ENCODE measurements around the gene C18orf63.

C18orf63 gene

DNA sequence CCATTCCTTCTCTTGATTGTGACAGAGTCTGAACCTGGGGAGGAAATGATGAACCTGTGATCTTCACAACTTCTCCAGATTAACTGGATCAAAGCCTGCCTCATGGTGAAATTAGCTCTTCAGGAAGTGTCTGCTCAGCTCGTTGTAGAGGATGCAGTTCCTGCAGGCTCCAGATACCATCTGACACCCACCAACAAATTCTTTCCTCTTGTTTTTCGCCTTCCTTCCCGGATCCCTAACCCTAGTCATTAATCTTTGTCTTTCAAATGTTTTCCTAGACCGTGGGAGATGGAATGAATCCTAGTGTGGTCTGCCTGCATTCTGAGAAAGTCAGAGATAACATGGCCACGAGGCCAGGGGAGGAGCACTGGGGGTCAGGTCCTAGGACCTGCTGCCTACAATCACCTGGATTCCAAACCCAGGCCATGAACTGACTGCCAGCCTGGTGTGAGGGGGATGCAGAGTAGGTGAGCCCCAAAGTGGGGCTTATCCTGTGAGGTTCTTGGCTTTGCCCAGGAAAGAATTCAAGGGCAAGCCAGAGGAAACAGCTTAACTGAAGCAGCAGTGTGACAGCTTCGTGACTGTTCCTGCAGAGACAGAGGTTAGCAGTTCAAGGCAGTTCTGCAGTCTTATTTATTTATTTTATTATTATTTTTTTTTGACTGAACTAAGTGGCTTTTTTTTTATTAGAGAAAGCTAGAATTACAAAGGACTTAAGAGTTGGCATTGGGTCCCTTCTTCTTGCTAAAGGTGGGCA lies 73.7 kb downstream of the C18orf63 start:
- FAIRE-seq (peak; percentile 51), DNase-seq (ENCODE audit: insufficient read length, low spot score) (no peak)
- TF ChIP-seq, protein P1, sequence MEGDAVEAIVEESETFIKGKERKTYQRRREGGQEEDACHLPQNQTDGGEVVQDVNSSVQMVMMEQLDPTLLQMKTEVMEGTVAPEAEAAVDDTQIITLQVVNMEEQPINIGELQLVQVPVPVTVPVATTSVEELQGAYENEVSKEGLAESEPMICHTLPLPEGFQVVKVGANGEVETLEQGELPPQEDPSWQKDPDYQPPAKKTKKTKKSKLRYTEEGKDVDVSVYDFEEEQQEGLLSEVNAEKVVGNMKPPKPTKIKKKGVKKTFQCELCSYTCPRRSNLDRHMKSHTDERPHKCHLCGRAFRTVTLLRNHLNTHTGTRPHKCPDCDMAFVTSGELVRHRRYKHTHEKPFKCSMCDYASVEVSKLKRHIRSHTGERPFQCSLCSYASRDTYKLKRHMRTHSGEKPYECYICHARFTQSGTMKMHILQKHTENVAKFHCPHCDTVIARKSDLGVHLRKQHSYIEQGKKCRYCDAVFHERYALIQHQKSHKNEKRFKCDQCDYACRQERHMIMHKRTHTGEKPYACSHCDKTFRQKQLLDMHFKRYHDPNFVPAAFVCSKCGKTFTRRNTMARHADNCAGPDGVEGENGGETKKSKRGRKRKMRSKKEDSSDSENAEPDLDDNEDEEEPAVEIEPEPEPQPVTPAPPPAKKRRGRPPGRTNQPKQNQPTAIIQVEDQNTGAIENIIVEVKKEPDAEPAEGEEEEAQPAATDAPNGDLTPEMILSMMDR (IDR thresholded peaks at IDR 0.05; ENCODE audit: insufficient read depth, missing control alignments) = no peak

DNA sequence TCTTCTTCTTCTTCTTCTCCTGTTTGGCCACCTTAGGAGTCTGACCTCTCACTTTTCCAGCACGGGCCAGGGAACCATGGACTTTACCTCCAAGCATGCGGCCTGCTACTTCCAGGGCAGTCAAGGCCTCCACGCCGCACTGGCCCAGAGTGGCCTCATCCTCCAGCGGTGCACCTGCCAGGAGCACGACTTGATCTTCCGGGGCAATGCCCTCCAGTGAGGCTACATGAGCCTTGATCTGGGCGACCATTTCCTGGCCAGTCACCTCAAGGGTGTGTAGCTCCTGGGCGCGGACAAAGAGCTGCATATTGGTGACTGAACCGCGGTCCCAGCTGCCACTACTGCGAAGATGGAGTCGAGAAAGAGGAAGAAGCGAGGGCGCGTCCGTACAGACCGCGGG lies 74.4 kb downstream of the C18orf63 start:
- DNase-seq (ENCODE audit: insufficient read length, low spot score) = no peak
- TF ChIP-seq, protein P1 (IDR thresholded peaks at IDR 0.05; ENCODE audit: insufficient read depth, missing control alignments) = no peak
- FAIRE-seq = no peak

DNA sequence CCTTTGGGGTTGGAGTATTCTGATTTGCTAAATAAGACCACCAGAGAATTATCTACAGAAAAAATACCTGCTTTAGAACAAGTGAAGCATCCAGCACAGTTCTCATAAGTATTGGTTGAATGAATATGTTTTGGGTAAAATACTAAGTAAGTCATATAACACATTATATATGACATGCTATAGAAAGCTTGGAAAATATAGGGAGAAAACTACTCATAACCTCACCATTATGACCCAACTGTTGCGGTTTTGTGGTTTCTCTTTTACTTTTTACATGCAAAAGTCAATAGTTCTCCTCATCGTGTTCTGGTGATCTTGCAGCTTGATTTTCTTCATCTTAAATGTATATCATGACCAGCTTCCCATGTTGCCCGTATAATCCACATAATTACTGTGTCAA lies 75.3 kb downstream of the C18orf63 start:
- TF ChIP-seq, protein P1 (IDR thresholded peaks at IDR 0.05; ENCODE audit: insufficient read depth, missing control alignments) = no peak
- FAIRE-seq (no peak), DNase-seq (ENCODE audit: insufficient read length, low spot score) (no peak)

DNA sequence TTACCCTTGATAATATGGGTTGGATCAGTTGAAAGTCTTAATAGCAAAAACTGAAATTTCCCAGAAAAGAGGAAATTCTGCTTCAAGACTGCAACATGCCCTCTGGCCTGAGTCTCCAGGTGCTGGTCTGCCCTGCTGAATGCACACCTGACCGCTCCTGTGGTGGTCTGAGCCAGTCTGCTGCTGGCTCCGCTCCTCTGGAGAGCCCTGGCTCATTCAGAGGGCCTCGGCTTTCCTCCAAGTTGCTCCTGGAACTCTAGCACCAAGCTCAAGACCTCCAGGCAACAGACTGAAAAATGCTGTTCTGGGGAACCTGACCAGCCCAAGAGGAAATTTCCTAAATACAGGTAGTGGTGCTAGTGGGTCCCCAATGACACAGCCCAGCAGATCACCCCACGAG lies 76.7 kb downstream of the C18orf63 start:
- DNase-seq (ENCODE audit: insufficient read length, low spot score) (no peak), FAIRE-seq (peak; percentile 92)
- TF ChIP-seq, protein P1 (IDR thresholded peaks at IDR 0.05; ENCODE audit: insufficient read depth, missing control alignments) = no peak

DNA sequence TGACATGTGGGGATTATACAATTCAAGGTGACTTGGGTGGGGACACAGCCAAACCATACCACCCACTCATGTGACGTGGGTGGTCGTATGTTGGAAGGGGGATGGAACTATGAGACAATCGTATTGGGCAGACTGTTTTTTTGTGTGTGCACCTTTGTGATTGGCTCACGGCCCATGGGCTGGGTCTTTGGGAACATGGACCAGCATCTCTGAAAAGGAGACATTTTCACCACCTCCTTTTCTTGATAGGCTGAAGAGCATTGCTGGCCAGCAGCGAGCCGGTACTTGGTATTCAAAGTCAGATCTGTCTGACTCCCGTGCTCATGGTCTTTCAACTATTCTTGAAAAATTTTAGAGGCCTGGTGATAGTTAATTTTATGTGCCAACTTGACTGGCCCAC lies 79.4 kb downstream of the C18orf63 start:
- TF ChIP-seq, protein P1 (IDR thresholded peaks at IDR 0.05; ENCODE audit: insufficient read depth, missing control alignments) = no peak
- no peak for FAIRE-seq
- no peak for DNase-seq (ENCODE audit: insufficient read length, low spot score)

DNA sequence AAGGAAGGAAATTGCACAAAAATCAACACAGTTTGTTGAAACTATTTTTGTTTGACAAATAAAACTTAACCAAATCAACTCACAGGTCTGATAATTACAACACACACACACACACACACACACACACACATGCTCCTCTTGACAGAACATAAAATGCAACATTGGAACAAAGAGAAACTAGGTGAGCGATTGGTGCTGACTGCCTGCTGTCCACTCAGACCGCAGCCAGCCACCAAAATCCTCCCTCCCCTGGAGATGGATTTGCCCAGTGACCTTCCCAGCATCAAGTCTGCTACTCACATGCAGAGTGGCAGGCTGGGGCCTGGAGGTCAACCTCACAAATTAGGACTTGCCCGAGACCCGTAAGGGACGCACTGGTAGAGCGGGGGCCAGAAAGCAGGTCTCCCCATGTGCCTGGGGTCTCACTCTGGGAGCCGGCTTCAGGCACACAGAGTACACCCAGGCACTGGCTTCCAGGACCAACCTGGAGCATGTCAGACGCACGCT lies 80.1 kb downstream of the C18orf63 start:
- TF ChIP-seq, protein P1 (IDR thresholded peaks at IDR 0.05; ENCODE audit: insufficient read depth, missing control alignments) = no peak
- DNase-seq (ENCODE audit: insufficient read length, low spot score) (no peak), FAIRE-seq (no peak)

Measured in D721Med (cell line).